WTC11 (cell line): Measurements from ENCODE around the gene TNFRSF19. TPM values are rescaled to one million over a fixed set of nuclear protein-coding genes. Genes with fewer than 3 reads are reported as not detected.

ENCODE experiments used
- ATAC-seq: fragments of 200-7000 bp; cut with Tn5 transposase; 2 replicates; pipeline ENCODE4 v1.10.0; 2021; ENCODE audit warnings: mild to moderate bottlenecking, moderate library complexity
- CTCF ChIA-PET: fragments of 300-600 bp; sonication (Branson Sonifier 250); formaldehyde crosslinking; loops from one replicate; lab custom pipeline; 2021; ENCODE audit warnings: antibody characterized with exemption; lab: Charles Lee
- POLR2A ChIA-PET: fragments of 350-600 bp; sonication (Branson Sonifier 250); formaldehyde crosslinking; loops from one replicate; lab custom pipeline; 2021; ENCODE audit warnings: antibody characterized with exemption; lab: Charles Lee
- DNase-seq: peaks from one replicate; pipeline ENCODE4 v3.0.0; 2021; ENCODE audit warnings: low spot score
- H3K27ac Mint-ChIP-seq: 2 replicates; pipeline ENCODE4 v1.8.0; 2021; ENCODE audit warnings: mixed read lengths
- H3K27me3 Mint-ChIP-seq: 2 replicates; pipeline ENCODE4 v1.8.0; 2021; ENCODE audit warnings: low read depth, mild to moderate bottlenecking, moderate library complexity, mixed read lengths
- H3K36me3 Mint-ChIP-seq: 2 replicates; pipeline ENCODE4 v1.8.0; 2021; ENCODE audit warnings: mixed read lengths
- H3K4me1 Mint-ChIP-seq: 2 replicates; pipeline ENCODE4 v1.8.0; 2022; ENCODE audit warnings: mixed read lengths
- H3K4me3 Mint-ChIP-seq: 2 replicates; pipeline ENCODE4 v1.8.0; 2021; ENCODE audit warnings: mild to moderate bottlenecking, moderate library complexity, mixed read lengths
- H3K9me3 Mint-ChIP-seq: 2 replicates; pipeline ENCODE4 v1.8.0; 2021; ENCODE audit warnings: mixed read lengths
- FOXJ3 ChIP-seq: sonication (generic); formaldehyde crosslinking; IDR thresholded peaks from 2 replicates; pipeline ENCODE4 v1.9.0; 2021; ENCODE audit warnings: missing genetic modification reagents, mild to moderate bottlenecking, borderline replicate concordance
- FOXP1 ChIP-seq: sonication (generic); formaldehyde crosslinking; IDR thresholded peaks from 2 replicates; pipeline ENCODE4 v1.8.0; 2022; ENCODE audit warnings: missing genetic modification reagents, mild to moderate bottlenecking, moderate library complexity, borderline replicate concordance
- GRHL2 ChIP-seq: fragments of 250-450 bp; sonication (Bioruptor Pico); IDR thresholded peaks from 2 replicates; pipeline ENCODE4 v1.8.0; 2022; ENCODE audit warnings: mild to moderate bottlenecking, moderate library complexity; ENCODE audit not compliant: insufficient replicate concordance, severe bottlenecking
- JAZF1 ChIP-seq: fragments of 250-450 bp; sonication (Bioruptor Pico); IDR thresholded peaks from 2 replicates; pipeline ENCODE4 v1.9.0; 2021; ENCODE audit warnings: moderate library complexity, mild to moderate bottlenecking, inconsistent platforms
- NFE2L1 ChIP-seq: sonication (generic); formaldehyde crosslinking; IDR thresholded peaks from 2 replicates; pipeline ENCODE4 v1.8.1; 2023; ENCODE audit warnings: missing genetic modification reagents
- NR2C2 ChIP-seq: sonication (generic); formaldehyde crosslinking; IDR thresholded peaks from 2 replicates; pipeline ENCODE4 v1.8.0; 2022; ENCODE audit warnings: mild to moderate bottlenecking, missing genetic modification reagents
- TEAD4 ChIP-seq: sonication (generic); formaldehyde crosslinking; IDR thresholded peaks from 2 replicates; pipeline ENCODE4 v1.8.0; 2022; ENCODE audit warnings: mild to moderate bottlenecking, missing genetic modification reagents
- ZNF263 ChIP-seq: sonication (generic); formaldehyde crosslinking; IDR thresholded peaks from 2 replicates; pipeline ENCODE4 v1.8.1; 2022; ENCODE audit warnings: low read depth, mild to moderate bottlenecking, moderate library complexity, missing genetic modification reagents
- ZNF317 ChIP-seq: sonication (generic); formaldehyde crosslinking; IDR thresholded peaks from 2 replicates; pipeline ENCODE4 v1.8.1; 2023; ENCODE audit warnings: low read depth, mild to moderate bottlenecking, moderate library complexity, missing genetic modification reagents, borderline replicate concordance
- ZNF671 ChIP-seq: fragments of 250-450 bp; sonication (Bioruptor Pico); IDR thresholded peaks from 2 replicates; pipeline ENCODE4 v1.8.0; 2021; ENCODE audit warnings: mild to moderate bottlenecking
- total RNA-seq: library from RNA; stranded (reverse); gene quantifications from 3 replicates; pipeline ENCODE4 v1.2.3, GENCODE V29; 2021
- TF ChIP-seq, protein P1 (sequence below): sonication (generic); formaldehyde crosslinking; IDR thresholded peaks from 2 replicates; pipeline ENCODE4 v1.8.0; 2022; ENCODE audit warnings: mild to moderate bottlenecking, missing genetic modification reagents
- TF ChIP-seq, protein P2 (sequence below): sonication (generic); formaldehyde crosslinking; IDR thresholded peaks from 2 replicates; pipeline ENCODE4 v1.8.1; 2022; ENCODE audit warnings: mild to moderate bottlenecking, moderate library complexity, missing genetic modification reagents
- TF ChIP-seq, protein P3 (sequence below): sonication (generic); formaldehyde crosslinking; IDR thresholded peaks from 2 replicates; pipeline ENCODE4 v1.8.1; 2023; ENCODE audit warnings: mild to moderate bottlenecking, missing genetic modification reagents
- TF ChIP-seq, protein P4 (sequence below): sonication (generic); formaldehyde crosslinking; IDR thresholded peaks from 2 replicates; pipeline ENCODE4 v1.8.1; 2023; ENCODE audit warnings: mild to moderate bottlenecking, missing genetic modification reagents, moderate library complexity
- TF ChIP-seq, protein P5 (sequence below): sonication (generic); formaldehyde crosslinking; IDR thresholded peaks from 2 replicates; pipeline ENCODE4 v1.8.0; 2022; ENCODE audit warnings: missing genetic modification reagents
- TF ChIP-seq, protein P6 (sequence below): sonication (generic); formaldehyde crosslinking; conservative IDR thresholded peaks from 2 replicates; pipeline ENCODE4 v1.8.1; 2022; ENCODE audit warnings: mild to moderate bottlenecking, missing genetic modification reagents
- TF ChIP-seq, protein P7 (sequence below): fragments of 200-600 bp; IDR thresholded peaks from 2 replicates; pipeline ENCODE4 v1.8.0; 2022; ENCODE audit warnings: antibody characterized with exemption

The TNFRSF19 gene
- total RNA-seq, 1 experiment from 2014 or later = 0.20 TPM

DNA sequence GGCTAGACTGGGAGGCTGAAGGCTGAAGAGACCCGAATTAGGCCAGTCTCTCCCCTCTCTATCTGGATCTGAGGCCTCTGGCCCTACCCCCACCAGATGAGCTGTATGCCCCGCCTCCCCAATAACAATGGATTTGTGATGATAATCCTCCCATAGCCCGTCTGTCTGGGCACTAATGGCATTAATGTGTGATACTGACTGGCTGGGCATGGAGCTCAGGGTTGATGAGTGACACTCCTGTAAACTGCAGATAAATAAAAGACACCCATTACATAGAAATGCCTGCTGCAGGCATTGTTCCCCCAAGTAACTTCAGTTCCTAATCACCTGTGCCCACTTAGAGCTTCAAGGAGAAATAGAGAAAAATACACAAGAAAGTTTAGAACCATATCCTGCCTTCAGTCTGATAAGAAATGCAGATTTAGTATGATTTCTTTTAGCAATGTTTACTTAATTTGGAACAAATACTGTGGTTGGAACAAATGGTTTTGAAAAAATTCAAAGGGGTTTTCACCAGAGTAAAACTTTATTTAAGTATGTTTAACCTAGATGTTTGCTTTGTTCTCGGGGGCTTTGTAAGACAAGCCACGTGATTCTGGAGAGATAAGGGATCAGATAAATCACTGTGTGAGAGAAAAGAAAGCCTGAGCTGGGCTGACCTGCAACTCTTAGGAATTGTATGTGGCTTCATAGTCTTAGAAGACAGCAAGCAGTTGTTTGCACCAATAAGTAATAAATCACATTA lies 60.3 kb downstream of the TNFRSF19 start (continued):
- TF ChIP-seq, protein P1, sequence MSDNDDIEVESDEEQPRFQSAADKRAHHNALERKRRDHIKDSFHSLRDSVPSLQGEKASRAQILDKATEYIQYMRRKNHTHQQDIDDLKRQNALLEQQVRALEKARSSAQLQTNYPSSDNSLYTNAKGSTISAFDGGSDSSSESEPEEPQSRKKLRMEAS (CRISPR knock-in tag) = no peak
- TF ChIP-seq, all 79 proteins: peak for 0

DNA sequence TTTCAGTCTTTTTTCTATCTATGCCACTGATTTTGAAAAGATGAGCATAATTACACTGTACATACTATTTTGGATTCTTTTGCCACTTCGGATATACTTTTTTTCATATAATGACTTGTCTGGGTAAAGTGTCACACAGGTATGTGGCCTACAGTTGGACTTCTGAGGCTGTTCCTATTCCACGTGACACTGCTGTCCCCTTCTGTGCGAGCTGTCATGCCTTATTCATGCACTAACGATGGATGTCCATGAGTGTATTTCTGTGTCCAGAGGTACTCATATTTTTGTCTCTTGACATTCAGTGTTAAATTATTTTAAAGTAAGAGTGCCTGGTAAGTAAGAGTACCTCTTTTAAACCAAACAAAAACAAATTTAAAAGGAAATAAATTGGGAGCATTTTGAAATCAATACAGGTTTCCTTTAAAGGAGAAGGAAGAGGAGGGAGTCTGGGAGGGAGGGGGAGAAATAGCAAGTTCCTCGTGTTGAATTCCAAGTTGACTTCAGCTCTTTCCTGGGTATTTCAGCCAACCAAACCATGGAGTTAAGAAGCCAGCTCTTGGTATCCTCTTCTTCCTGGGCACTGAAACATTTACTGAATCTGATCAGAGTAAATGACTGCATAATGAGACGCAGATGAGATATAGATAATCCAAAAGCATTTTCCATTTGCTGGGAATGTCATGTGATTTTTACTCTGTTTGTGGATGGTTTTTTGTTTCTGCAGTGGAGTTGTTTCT lies 61.3 kb downstream of the TNFRSF19 start:
- Mint-ChIP-seq H3K36me3 (no peaks in the 10 kb centered on the region), H3K4me3 (no peak overlapping the region), H3K27ac (no peak overlapping the region; the same call in 1 of the 2 replicates), H3K4me1 (peaks cover 58% of the 10 kb centered on the region), H3K9me3 (no peaks in the 10 kb centered on the region), H3K27me3 (no peaks in the 10 kb centered on the region)
- ChIA-PET CTCF (interaction anchor here (1.3 kb wide), 1 partner anchor 36 kb away, joined by 4 read pairs; no protein-coding TSS in a partner anchor), POLR2A (no interaction called here)
- no peak for ATAC-seq
- TF ChIP-seq JAZF1 (CRISPR knock-in tag) (no peak), FOXP1 (CRISPR knock-in tag) (no peak), NFE2L1 (CRISPR knock-in tag) (no peak), ZNF317 (CRISPR knock-in tag) (no peak), TEAD4 (CRISPR knock-in tag) (no peak), FOXJ3 (CRISPR knock-in tag) (no peak), ZNF263 (no peak), ZNF671 (CRISPR knock-in tag) (no peak), NR2C2 (CRISPR knock-in tag) (no peak), GRHL2 (CRISPR knock-in tag) (no peak)
- TF ChIP-seq, protein P2, sequence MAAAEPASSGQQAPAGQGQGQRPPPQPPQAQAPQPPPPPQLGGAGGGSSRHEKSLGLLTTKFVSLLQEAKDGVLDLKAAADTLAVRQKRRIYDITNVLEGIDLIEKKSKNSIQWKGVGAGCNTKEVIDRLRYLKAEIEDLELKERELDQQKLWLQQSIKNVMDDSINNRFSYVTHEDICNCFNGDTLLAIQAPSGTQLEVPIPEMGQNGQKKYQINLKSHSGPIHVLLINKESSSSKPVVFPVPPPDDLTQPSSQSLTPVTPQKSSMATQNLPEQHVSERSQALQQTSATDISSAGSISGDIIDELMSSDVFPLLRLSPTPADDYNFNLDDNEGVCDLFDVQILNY = no peak
- TF ChIP-seq, protein P3, sequence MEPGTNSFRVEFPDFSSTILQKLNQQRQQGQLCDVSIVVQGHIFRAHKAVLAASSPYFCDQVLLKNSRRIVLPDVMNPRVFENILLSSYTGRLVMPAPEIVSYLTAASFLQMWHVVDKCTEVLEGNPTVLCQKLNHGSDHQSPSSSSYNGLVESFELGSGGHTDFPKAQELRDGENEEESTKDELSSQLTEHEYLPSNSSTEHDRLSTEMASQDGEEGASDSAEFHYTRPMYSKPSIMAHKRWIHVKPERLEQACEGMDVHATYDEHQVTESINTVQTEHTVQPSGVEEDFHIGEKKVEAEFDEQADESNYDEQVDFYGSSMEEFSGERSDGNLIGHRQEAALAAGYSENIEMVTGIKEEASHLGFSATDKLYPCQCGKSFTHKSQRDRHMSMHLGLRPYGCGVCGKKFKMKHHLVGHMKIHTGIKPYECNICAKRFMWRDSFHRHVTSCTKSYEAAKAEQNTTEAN (CRISPR knock-in tag) = no peak
- TF ChIP-seq, protein P4, sequence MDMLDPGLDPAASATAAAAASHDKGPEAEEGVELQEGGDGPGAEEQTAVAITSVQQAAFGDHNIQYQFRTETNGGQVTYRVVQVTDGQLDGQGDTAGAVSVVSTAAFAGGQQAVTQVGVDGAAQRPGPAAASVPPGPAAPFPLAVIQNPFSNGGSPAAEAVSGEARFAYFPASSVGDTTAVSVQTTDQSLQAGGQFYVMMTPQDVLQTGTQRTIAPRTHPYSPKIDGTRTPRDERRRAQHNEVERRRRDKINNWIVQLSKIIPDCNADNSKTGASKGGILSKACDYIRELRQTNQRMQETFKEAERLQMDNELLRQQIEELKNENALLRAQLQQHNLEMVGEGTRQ (CRISPR knock-in tag) = no peak
- TF ChIP-seq, protein P5, sequence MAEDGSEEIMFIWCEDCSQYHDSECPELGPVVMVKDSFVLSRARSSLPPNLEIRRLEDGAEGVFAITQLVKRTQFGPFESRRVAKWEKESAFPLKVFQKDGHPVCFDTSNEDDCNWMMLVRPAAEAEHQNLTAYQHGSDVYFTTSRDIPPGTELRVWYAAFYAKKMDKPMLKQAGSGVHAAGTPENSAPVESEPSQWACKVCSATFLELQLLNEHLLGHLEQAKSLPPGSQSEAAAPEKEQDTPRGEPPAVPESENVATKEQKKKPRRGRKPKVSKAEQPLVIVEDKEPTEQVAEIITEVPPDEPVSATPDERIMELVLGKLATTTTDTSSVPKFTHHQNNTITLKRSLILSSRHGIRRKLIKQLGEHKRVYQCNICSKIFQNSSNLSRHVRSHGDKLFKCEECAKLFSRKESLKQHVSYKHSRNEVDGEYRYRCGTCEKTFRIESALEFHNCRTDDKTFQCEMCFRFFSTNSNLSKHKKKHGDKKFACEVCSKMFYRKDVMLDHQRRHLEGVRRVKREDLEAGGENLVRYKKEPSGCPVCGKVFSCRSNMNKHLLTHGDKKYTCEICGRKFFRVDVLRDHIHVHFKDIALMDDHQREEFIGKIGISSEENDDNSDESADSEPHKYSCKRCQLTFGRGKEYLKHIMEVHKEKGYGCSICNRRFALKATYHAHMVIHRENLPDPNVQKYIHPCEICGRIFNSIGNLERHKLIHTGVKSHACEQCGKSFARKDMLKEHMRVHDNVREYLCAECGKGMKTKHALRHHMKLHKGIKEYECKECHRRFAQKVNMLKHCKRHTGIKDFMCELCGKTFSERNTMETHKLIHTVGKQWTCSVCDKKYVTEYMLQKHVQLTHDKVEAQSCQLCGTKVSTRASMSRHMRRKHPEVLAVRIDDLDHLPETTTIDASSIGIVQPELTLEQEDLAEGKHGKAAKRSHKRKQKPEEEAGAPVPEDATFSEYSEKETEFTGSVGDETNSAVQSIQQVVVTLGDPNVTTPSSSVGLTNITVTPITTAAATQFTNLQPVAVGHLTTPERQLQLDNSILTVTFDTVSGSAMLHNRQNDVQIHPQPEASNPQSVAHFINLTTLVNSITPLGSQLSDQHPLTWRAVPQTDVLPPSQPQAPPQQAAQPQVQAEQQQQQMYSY = no peak
- TF ChIP-seq, protein P6, sequence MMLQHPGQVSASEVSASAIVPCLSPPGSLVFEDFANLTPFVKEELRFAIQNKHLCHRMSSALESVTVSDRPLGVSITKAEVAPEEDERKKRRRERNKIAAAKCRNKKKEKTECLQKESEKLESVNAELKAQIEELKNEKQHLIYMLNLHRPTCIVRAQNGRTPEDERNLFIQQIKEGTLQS (CRISPR knock-in tag) = no peak
- TF ChIP-seq, protein P7, sequence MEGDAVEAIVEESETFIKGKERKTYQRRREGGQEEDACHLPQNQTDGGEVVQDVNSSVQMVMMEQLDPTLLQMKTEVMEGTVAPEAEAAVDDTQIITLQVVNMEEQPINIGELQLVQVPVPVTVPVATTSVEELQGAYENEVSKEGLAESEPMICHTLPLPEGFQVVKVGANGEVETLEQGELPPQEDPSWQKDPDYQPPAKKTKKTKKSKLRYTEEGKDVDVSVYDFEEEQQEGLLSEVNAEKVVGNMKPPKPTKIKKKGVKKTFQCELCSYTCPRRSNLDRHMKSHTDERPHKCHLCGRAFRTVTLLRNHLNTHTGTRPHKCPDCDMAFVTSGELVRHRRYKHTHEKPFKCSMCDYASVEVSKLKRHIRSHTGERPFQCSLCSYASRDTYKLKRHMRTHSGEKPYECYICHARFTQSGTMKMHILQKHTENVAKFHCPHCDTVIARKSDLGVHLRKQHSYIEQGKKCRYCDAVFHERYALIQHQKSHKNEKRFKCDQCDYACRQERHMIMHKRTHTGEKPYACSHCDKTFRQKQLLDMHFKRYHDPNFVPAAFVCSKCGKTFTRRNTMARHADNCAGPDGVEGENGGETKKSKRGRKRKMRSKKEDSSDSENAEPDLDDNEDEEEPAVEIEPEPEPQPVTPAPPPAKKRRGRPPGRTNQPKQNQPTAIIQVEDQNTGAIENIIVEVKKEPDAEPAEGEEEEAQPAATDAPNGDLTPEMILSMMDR = no peak
- DNase-seq = no peak
